HG03354 (cell line): Measurements from ENCODE around the gene BMAL1.
A peak's percentile ranks its signal among the peaks of the same experiment; 100 is the strongest.

Experiments
- ATAC-seq: cut with Tn5 transposase; IDR thresholded peaks from one replicate; pipeline ENCODE4 v1.9.1; 2021; ENCODE audit warnings: mild to moderate bottlenecking; ENCODE audit not compliant: unreplicated experiment, poor library complexity, severe bottlenecking

BMAL1 gene

GRCh38 chr11:13288375-13289029 lies 10.9 kb downstream of the BMAL1 start:
- ATAC-seq, result peak; percentile 63

DNA sequence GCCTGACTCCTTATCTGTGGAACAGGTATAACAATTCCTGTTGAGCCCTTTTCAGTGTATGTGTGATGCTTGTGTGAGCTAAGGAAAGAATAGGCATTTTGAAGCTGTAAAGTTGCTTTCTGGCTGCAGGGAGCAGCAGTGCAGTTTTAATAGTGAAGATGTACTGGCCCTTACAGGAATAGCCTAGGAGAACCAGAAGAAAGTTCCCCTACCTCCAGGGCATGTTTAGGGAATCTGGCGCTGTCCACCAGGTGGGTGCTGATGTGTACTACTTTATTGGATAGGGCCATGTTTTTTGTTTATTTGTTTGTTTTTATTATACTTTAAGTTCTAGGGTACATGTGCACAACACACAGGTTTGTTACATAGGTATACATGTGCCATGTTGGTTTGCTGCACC lies 11.5 kb downstream of the BMAL1 start:
- ATAC-seq, result peak; percentile 13

- no peak for ATAC-seq
These were observed 12.8 kb downstream of the BMAL1 start for GRCh38 chr11:13290221-13290980.

DNA sequence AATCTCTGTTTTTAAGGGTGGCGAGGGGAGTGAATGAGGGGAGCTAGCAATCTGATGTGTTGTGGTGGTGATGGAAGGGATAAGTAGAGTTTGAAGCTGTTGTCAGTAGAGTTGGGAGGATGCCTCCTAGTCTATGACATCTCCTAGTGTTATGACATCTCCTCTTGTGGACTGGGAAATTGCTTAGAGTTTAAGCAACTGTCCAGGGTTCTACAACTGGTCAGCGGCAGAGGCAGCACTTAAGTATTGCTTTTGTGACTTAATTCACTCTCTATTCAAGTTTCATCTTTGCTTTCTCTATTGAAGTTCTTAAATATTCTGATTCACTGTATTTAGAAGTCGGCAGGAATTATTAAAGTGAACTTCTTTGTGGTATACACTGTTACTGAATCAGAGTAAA lies 13.8 kb downstream of the BMAL1 start:
- no peak for ATAC-seq

GRCh38 chr11:13291800-13292199 lies 14.2 kb downstream of the BMAL1 start:
- no peak for ATAC-seq

DNA sequence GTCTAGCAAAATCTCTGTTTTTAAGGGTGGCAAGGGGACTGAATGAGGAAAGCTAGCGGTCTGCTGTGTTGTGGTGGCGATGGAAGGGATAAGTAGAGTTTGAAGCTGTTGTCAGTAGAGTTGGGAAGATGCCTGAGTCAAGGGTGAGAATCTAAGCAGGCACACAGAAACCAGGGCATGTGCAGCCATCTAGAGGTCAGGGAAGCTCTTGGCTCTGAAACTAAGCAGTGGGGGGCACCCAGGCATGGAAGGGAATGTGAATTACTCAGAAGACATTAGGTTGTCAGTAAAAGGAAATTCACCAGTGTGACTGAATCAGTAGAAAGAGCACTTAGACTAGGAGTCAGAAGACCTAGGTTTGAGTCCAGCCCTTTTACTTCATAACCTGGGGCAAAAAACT lies 15.4 kb downstream of the BMAL1 start:
- no peak for ATAC-seq

- ATAC-seq, result no peak
These were observed 16.6 kb downstream of the BMAL1 start for GRCh38 chr11:13294178-13294577.

DNA sequence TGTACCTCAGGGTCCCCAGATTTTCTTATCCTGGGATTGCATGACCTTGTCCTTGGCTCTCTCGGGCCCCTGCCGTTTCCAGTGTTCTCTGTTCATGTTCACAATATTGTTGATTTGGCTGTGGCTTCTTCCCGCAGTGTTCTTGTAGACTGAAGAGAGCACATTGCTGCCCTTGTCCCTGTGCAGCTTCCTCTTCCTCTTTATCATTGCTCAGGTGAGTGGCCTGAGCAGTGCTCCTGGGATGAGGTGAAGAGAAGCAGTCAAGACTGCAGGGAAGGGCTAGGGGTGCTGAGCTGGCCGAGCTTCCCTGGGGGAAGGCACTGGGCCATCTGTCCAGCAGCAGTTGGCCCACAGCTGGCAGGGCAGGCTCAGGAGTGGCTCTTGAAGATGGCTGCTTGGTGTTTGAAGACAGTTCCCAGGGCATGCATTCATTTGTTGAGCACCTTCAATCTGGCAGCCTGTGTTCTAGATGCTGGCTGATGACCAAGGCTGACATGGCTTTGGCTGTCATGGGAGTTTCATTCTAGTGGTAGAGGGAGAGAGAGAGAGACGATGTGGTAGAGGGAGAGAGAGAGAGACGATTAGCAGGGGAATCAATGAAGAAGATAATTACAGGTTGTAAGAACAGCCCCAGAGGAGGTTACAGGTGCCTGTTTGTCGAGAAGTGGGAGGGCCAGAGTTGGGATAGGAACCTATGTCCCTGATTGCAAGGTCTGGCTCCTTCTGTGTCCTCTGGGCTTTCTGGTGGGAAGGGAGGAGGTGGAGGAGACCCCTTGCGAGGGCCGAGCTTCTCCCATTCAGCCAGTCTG lies 17.4 kb downstream of the BMAL1 start:
- no peak for ATAC-seq

DNA sequence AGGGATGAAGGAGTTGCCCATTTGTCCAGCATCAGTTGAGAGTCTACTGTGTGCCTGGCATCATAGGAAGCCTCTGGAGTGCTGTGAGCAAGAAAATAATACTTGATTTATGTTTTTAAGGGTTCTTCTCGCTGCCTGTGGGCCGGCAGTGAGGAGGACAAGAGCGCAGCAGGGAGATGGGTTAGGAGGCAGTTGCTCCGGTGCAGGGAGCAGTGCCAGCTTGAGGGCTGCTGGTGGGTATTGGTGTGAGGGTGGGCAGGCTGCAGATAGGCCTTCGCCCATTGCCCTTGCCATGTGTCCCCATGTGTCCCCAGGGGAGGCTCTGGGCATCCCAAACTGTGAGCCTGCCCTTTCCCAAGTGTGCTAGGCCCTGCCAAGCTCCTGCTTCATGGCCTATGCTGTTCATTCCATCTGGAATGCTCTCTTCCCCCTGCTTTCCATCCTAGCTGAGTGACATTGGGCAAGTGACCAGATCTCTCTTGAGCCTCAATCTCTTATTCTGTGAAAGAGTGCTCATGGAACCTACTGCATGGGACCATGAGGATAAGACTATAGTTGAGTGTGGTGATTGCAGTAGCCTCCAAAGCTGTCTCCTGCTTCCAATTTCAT lies 19.8 kb downstream of the BMAL1 start:
- no peak for ATAC-seq

- ATAC-seq, result no peak
These were observed 20.3 kb downstream of the BMAL1 start for GRCh38 chr11:13297917-13298356.

DNA sequence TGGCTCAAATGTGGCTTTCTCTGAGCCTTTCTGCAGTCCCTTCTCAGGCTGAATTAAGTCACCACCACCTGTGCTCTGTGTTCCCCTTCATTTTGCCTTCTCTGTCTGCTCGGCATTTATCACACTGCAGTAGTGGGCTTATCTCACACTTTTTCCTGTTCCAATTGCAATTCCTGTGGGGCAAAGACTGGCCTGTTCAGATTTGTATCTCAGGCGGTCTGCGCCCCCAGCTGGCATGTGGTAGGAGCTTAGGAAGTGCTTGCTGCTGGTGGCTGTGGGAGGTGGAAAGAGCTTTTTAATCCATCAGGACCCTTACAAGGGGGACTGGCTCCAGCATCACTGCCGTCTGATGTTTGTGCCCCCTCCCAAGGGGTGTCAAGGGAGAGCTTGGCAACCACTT lies 21.2 kb downstream of the BMAL1 start:
- no peak for ATAC-seq

- ATAC-seq, result no peak
These were observed 23.9 kb downstream of the BMAL1 start for GRCh38 chr11:13301522-13301921.

- no peak for ATAC-seq
These were observed 24.9 kb downstream of the BMAL1 start for GRCh38 chr11:13302420-13302958.

DNA sequence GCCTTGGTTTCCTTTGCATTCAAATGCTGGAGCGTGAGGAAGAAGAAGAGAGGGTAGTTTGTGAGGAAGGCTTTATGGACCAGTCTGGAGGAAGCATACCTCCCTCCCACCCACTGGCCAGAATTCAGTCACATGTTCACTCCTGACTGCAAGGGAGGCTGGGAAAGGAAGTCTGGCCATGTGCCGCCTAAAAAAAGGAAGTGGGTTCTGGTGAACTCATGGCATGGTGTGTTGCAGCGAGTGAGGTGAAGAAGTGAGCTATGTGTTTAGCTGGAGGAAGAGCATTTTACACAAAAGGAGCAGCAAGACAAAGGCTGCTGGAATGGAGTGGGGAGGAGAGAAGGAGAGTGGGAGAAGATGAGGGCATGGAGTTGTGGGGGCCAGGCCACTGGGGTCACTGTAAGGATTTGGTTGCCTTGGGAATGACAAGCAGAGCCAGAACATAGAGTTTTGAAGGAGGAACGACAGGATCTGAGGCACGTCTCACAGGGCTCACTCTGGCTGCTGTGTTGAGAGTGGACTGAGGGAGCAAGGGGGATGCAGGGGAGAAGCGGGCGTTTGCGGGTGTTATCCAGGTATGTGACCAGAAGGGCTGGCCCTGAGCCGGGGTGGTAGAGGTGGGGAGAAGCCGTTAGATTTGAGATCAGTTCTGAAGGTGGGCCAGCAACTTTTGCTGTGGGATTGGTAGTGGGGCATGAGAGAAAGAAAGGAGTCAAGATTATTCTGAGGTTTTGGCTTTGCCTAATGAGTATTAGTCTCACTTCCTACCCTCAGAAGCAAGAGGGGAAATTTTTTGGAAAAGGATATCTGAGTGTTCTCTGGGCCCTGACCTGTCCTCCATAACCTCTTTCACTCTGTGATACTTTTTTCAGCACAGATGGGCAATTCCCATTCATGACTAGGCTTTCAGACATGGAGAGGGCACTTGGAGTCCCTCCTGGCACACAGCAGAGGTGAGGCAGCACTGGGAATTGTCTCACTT lies 26.4 kb downstream of the BMAL1 start:
- no peak for ATAC-seq

DNA sequence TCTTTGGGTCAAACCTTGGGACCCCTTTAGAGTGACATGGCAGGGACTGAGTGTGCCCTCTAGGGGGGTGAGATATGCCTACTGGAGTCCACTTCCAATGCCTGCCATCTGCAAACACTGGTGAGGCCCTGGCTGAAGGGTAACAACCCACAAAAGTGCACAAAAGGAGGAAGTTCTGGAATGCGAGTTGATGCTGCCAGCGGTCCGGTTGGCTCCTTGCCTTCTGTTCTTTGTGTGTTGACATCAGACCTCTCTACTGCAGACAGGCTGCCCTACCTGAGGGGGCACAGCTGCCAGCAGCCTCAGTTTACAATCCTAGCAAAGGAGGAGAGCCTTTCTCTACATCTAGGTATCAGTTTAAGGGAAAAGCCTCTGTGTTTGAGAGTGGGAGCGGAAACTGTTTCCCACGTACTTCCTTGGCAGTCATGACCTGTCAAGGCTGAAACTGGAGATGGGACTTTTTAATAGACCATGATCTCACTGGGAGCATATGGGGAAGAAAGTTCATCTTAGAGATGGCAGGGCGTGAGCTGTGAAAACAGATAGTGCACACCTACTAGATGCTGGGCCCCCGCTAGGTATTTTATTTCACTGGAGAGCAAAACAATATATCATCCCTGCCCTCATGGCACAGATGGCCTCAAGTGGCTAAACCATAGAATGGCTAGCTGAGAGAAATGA lies 27.2 kb downstream of the BMAL1 start:
- no peak for ATAC-seq

- ATAC-seq, result no peak
These were observed 31.1 kb downstream of the BMAL1 start for GRCh38 chr11:13308704-13309103.

DNA sequence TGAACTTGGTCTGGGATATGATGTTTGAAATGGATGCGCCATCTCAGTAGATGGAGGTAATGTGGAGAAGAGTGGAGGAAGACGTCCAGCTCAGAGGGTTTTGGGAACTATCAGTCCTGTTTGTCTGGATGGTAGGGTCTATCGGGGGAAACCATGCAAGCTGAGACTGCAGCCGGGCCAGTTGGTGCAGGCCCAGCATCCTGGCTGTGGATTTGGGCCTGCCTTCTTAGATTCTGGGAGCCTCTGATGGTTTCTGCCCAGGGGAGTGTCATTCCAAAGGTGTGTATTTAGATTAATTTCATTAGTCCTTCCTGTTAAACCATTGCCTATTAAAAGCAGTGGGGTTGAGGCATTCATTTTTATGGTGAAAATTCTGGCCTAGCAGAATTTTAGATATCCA lies 31.6 kb downstream of the BMAL1 start:
- no peak for ATAC-seq

DNA sequence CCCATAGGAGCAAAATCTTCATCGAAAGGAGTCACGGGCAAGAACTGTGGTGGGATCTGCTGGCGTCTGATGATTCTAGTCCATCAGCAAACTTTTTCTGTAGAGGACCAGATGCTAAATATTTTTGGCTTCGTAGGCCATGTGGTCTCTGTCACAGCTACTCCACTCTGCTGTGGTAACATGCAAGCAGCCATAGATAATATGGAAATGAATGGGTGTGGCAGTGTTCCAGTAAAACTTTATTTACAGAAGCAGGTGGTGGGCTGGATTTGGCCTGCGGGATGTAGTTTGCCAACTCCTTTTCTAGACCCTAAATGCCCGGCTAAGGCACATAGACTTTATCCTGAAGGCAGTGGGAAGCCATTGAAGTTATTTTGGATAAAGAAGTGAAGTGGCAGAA lies 32.9 kb downstream of the BMAL1 start:
- no peak for ATAC-seq
